H9 (cell line): ENCODE results near the gene PPP1CC. TPM values are rescaled to one million over a fixed set of nuclear protein-coding genes. Genes with fewer than 3 reads are reported as not detected.

Experiments used
- DNase-seq: peaks from one replicate; pipeline ENCODE4 v3.0.0-alpha.2; 2017
- H2AFZ ChIP-seq: one replicate; pipeline ENCODE4 v1.6.1; 2013; ENCODE audit warnings: mild to moderate bottlenecking, low read length, control low read depth, moderate library complexity
- H2AK5ac ChIP-seq: 2 replicates; pipeline ENCODE4 v1.6.1; 2013; ENCODE audit warnings: low read length, control low read depth, mixed read lengths; ENCODE audit not compliant: insufficient read length
- H2BK120ac ChIP-seq: one replicate; pipeline ENCODE4 v1.6.1; 2013; ENCODE audit warnings: low read depth, mild to moderate bottlenecking, low read length, control low read depth, inconsistent platforms; ENCODE audit not compliant: poor library complexity, severe bottlenecking
- H2BK12ac ChIP-seq: 2 replicates; pipeline ENCODE4 v1.6.1; 2013; ENCODE audit warnings: low read length, control low read depth, mixed read lengths, low read depth; ENCODE audit not compliant: insufficient read length
- H2BK15ac ChIP-seq: 2 replicates; pipeline ENCODE4 v1.6.1; 2013; ENCODE audit warnings: low read depth, low read length, control low read depth
- H2BK20ac ChIP-seq: one replicate; pipeline ENCODE4 v1.6.1; 2013; ENCODE audit warnings: low read depth, mild to moderate bottlenecking, low read length, control low read depth, inconsistent platforms; ENCODE audit not compliant: poor library complexity, severe bottlenecking
- H2BK5ac ChIP-seq: 2 replicates; pipeline ENCODE4 v1.6.1; 2013; ENCODE audit warnings: low read length, control low read depth, mixed read lengths; ENCODE audit not compliant: insufficient read length
- H3K14ac ChIP-seq: 2 replicates; pipeline ENCODE4 v1.6.1; 2013; ENCODE audit warnings: low read length, control low read depth; ENCODE audit not compliant: insufficient read depth
- H3K18ac ChIP-seq: 2 replicates; pipeline ENCODE4 v1.6.1; 2013; ENCODE audit warnings: low read depth, mild to moderate bottlenecking, mixed read lengths, low read length, control low read depth; ENCODE audit not compliant: insufficient read length
- H3K23ac ChIP-seq: 2 replicates; pipeline ENCODE4 v1.6.1; 2013; ENCODE audit warnings: low read length, control low read depth, mixed read lengths, low read depth; ENCODE audit not compliant: insufficient read length
- H3K23me2 ChIP-seq: 2 replicates; pipeline ENCODE4 v1.6.1; 2013; ENCODE audit warnings: low read depth, mild to moderate bottlenecking, mixed read lengths, low read length, control low read depth; ENCODE audit not compliant: insufficient read length, poor library complexity, severe bottlenecking
- H3K27ac ChIP-seq: 2 replicates; pipeline ENCODE4 v1.5.1; 2013; ENCODE audit warnings: low read length, control low read depth, mixed read lengths, low read depth; ENCODE audit not compliant: insufficient read length
- H3K27me3 ChIP-seq: 2 replicates; pipeline ENCODE4 v1.6.1; 2013; ENCODE audit warnings: low read length, control low read depth, inconsistent platforms; ENCODE audit not compliant: insufficient read depth
- H3K4ac ChIP-seq: 2 replicates; pipeline ENCODE4 v1.6.1; 2013; ENCODE audit warnings: low read depth, mild to moderate bottlenecking, control low read depth, inconsistent platforms, low read length, moderate library complexity
- H3K4me1 ChIP-seq: 2 replicates; pipeline ENCODE4 v1.6.1; 2013; ENCODE audit warnings: low read length, control low read depth, inconsistent platforms; ENCODE audit not compliant: insufficient read depth
- H3K4me2 ChIP-seq: 2 replicates; pipeline ENCODE4 v1.6.1; 2013; ENCODE audit warnings: low read length, control low read depth, mixed read lengths; ENCODE audit not compliant: insufficient read length, insufficient read depth
- H3K56ac ChIP-seq: 2 replicates; pipeline ENCODE4 v1.6.1; 2013; ENCODE audit warnings: low read depth, mild to moderate bottlenecking, mixed read lengths, low read length, control low read depth; ENCODE audit not compliant: insufficient read length
- H3K79me1 ChIP-seq: 2 replicates; pipeline ENCODE4 v1.6.1; 2013; ENCODE audit warnings: low read depth, mild to moderate bottlenecking, moderate library complexity, low read length, control low read depth, inconsistent platforms; ENCODE audit not compliant: insufficient read depth, poor library complexity, severe bottlenecking
- H3K79me2 ChIP-seq: 2 replicates; pipeline ENCODE4 v1.6.1; 2013; ENCODE audit warnings: low read length, control low read depth, inconsistent platforms; ENCODE audit not compliant: insufficient read depth
- H3K9ac ChIP-seq: 2 replicates; pipeline ENCODE4 v1.6.1; 2013; ENCODE audit warnings: low read length, control low read depth, mixed read lengths; ENCODE audit not compliant: insufficient read length; ENCODE audit errors: extremely low read depth
- H3K9me3 ChIP-seq: one replicate; pipeline ENCODE4 v1.6.1; 2013; ENCODE audit warnings: low read depth, low read length, inconsistent platforms; ENCODE audit not compliant: control insufficient read depth
- H3T11ph ChIP-seq: one replicate; pipeline ENCODE4 v1.6.1; 2013; ENCODE audit warnings: mild to moderate bottlenecking, low read length, control low read depth, inconsistent platforms
- H4K20me1 ChIP-seq: one replicate; pipeline ENCODE4 v1.6.1; 2013; ENCODE audit not compliant: control insufficient read depth, insufficient read length, insufficient read depth
- H4K5ac ChIP-seq: 2 replicates; pipeline ENCODE4 v1.6.1; 2013; ENCODE audit warnings: low read depth, mild to moderate bottlenecking, mixed read lengths, low read length, control low read depth; ENCODE audit not compliant: insufficient read length
- H4K8ac ChIP-seq: replicated peaks from 2 replicates; pipeline ENCODE4 v1.6.1; 2013; ENCODE audit warnings: low read length, control low read depth, mixed read lengths, low read depth; ENCODE audit not compliant: insufficient read length
- H4K91ac ChIP-seq: 2 replicates; pipeline ENCODE4 v1.6.1; 2013; ENCODE audit warnings: low read depth, mild to moderate bottlenecking, moderate library complexity, mixed read lengths, low read length, control low read depth; ENCODE audit not compliant: insufficient read length
- H3K27ac Mint-ChIP-seq, 3 experiments: 2 replicates in 2 of 3; 3 replicates in 1 of 3; pipeline ENCODE4 v1.8.0; 2020 to 2021; ENCODE audit warnings: mixed read lengths in 3 of 3, mild to moderate bottlenecking in 1 of 3, moderate library complexity in 1 of 3
- H3K27me3 Mint-ChIP-seq: 2 replicates; pipeline ENCODE4 v1.8.0; 2021; ENCODE audit warnings: low read depth, mild to moderate bottlenecking, moderate library complexity, mixed read lengths
- H3K36me3 Mint-ChIP-seq, 3 experiments: 2 replicates in 2 of 3; 3 replicates in 1 of 3; pipeline ENCODE4 v1.8.0; 2020 to 2021; ENCODE audit warnings: low read depth in 3 of 3, mixed read lengths in 3 of 3; ENCODE audit not compliant: insufficient read depth in 1 of 3
- H3K4me1 Mint-ChIP-seq, 2 experiments: 2 replicates each; pipeline ENCODE4 v1.8.0; 2020; ENCODE audit warnings: mixed read lengths in 2 of 2
- H3K4me3 Mint-ChIP-seq, 2 experiments: 2 replicates in 1 of 2; 3 replicates in 1 of 2; pipeline ENCODE4 v1.8.0; 2020 to 2021; ENCODE audit warnings: mild to moderate bottlenecking in 2 of 2, mixed read lengths in 2 of 2, moderate library complexity in 1 of 2
- H3K9me3 Mint-ChIP-seq, 2 experiments: 2 replicates in 1 of 2; 3 replicates in 1 of 2; pipeline ENCODE4 v1.8.0; 2020; ENCODE audit warnings: mild to moderate bottlenecking in 2 of 2, mixed read lengths in 2 of 2, moderate library complexity in 1 of 2
- CTCF ChIP-seq: fragments of 200-600 bp; sonication (generic); conservative IDR thresholded peaks from 3 replicates; pipeline ENCODE4 v1.8.0; 2021; ENCODE audit warnings: antibody characterized with exemption, mild to moderate bottlenecking
- WGBS: extraction: QIAGEN DNeasy Blood & Tissue Kit; methylation state at CpG from one replicate; pipeline ENCODE4 v1.1.7; 2013; ENCODE audit warnings: missing lambda C conversion rate, low lambda C conversion rate, mixed read lengths; ENCODE audit not compliant: insufficient read length; ENCODE audit errors: extremely low coverage; 5-methylcytosine and 5-hydroxymethylcytosine counted together
- total RNA-seq: library from RNA; stranded (reverse); gene quantifications from 2 replicates; pipeline ENCODE4 v1.2.1, GENCODE V29; 2021

The PPP1CC gene
- total RNA-seq, 1 experiment from 2014 or later = 286 TPM

- H4K91ac ChIP-seq = no peak overlapping the region
- H3K79me2 ChIP-seq = no peaks in the 10 kb centered on the region
- Mint-ChIP-seq H3K27me3 (peaks cover 27% of the 10 kb centered on the region), H3K4me3 (no peak overlapping the region), H3K36me3 (peaks cover 0 to 10% (median 0%) of the 10 kb centered on the region in 3 experiments; a peak in 4 of 7 replicates), H3K4me1 (peaks cover 2 to 12% of the 10 kb centered on the region in 2 experiments; a peak in 3 of 4 replicates), H3K27ac (no peak overlapping the region), H3K9me3 (peaks cover 0 to 4% of the 10 kb centered on the region in 2 experiments; a peak in 2 of 5 replicates)
- no peak overlapping the region for H2BK20ac ChIP-seq
- no peak overlapping the region for H3K27ac ChIP-seq
- no peak for TF ChIP-seq CTCF
- no peak overlapping the region for H3K9ac ChIP-seq
- peaks cover 6% of the 10 kb centered on the region for H3K23me2 ChIP-seq
- H3K4me2 ChIP-seq = no peak overlapping the region
- no peak overlapping the region for H2BK5ac ChIP-seq
- H3K9me3 ChIP-seq = no peaks in the 10 kb centered on the region
- no peak overlapping the region for H4K8ac ChIP-seq
- H3T11ph ChIP-seq = no peak overlapping the region
- peaks cover 4% of the 10 kb centered on the region; the same call in 1 of the 2 replicates for H3K27me3 ChIP-seq
- H2AK5ac ChIP-seq = no peak overlapping the region
- no peak overlapping the region for H3K14ac ChIP-seq
- H4K20me1 ChIP-seq = no peaks in the 10 kb centered on the region
- no peak overlapping the region for H2BK12ac ChIP-seq
- H3K18ac ChIP-seq = no peak overlapping the region
- no peak overlapping the region for H2AFZ ChIP-seq
- no peak for DNase-seq
- no peak overlapping the region for H2BK15ac ChIP-seq
- H3K4ac ChIP-seq = no peak overlapping the region
- H3K79me1 ChIP-seq = no peaks in the 10 kb centered on the region
- H3K4me1 ChIP-seq = no peaks in the 10 kb centered on the region
- no CpG with 5 or more reads among the region's 2 CpGs for WGBS
- no peak overlapping the region for H2BK120ac ChIP-seq
- H3K23ac ChIP-seq = no peak overlapping the region
- no peak overlapping the region for H3K56ac ChIP-seq
- H4K5ac ChIP-seq = no peak overlapping the region
Measured at GRCh38 chr12:110683888-110684287, 58.8 kb downstream of the PPP1CC start.
